PFSK-1 (cell line): ENCODE measurements around the gene VPS37C.

Source experiments
- FOXP2 ChIP-seq: optimal IDR thresholded peaks from 2 replicates; pipeline ENCODE3; 2011; ENCODE audit warnings: borderline replicate concordance, control low read depth, inconsistent platforms; ENCODE audit not compliant: insufficient read depth; ENCODE audit errors: extremely low read length, extremely low read depth
- POLR2AphosphoS5 ChIP-seq: IDR thresholded peaks from 2 replicates; pipeline ENCODE4 v1.6.1; 2012; ENCODE audit warnings: low read depth, mild to moderate bottlenecking, control low read depth, low read length, moderate library complexity
- REST ChIP-seq, 2 experiments: IDR thresholded peaks; 2 replicates each; pipeline versions ENCODE4 v1.6.1 to v1.8.0; 2011 to 2012; ENCODE audit warnings: low read depth in 2 of 2, low read length in 2 of 2, control low read depth in 1 of 2, inconsistent platforms in 1 of 2, mild to moderate bottlenecking in 1 of 2, moderate library complexity in 1 of 2; ENCODE audit not compliant: insufficient read depth in 1 of 2
- SIN3A ChIP-seq: IDR thresholded peaks from 2 replicates; pipeline ENCODE4 v1.6.1; 2012; ENCODE audit warnings: mild to moderate bottlenecking, low read length, moderate library complexity, borderline replicate concordance; ENCODE audit not compliant: insufficient read depth
- TAF1 ChIP-seq: IDR thresholded peaks from 2 replicates; pipeline ENCODE4 v1.6.1; 2012; ENCODE audit warnings: low read length, control low read depth, borderline replicate concordance; ENCODE audit not compliant: insufficient read depth

Gene VPS37C

GRCh38 chr11:61112575-61112974, 48.7 kb downstream of the VPS37C start:
- TF ChIP-seq TAF1: no peak
- TF ChIP-seq REST (IDR thresholded peaks at IDR 0.05; ENCODE audit: insufficient read depth in 1 of 2, low read depth in 2 of 2, low read length in 2 of 2): no peak
- TF ChIP-seq FOXP2: no peak
- TF ChIP-seq POLR2AphosphoS5: no peak
- TF ChIP-seq SIN3A: no peak

GRCh38 chr11:61111786-61112517, 49.3 kb downstream of the VPS37C start:
- TF ChIP-seq SIN3A (no peak), TAF1 (no peak), FOXP2 (no peak), POLR2AphosphoS5 (no peak), REST (IDR thresholded peaks at IDR 0.05; ENCODE audit: insufficient read depth in 1 of 2, low read depth in 2 of 2, low read length in 2 of 2) (no peak)

- TF ChIP-seq TAF1: no peak
- no peak for TF ChIP-seq REST (IDR thresholded peaks at IDR 0.05; ENCODE audit: insufficient read depth in 1 of 2, low read depth in 2 of 2, low read length in 2 of 2)
- no peak for TF ChIP-seq POLR2AphosphoS5
- TF ChIP-seq SIN3A: no peak
- no peak for TF ChIP-seq FOXP2
Observed at GRCh38 chr11:61111050-61111435, 50.2 kb downstream of the VPS37C start.

- TF ChIP-seq SIN3A (no peak), REST (IDR thresholded peaks at IDR 0.05; ENCODE audit: insufficient read depth in 1 of 2, low read depth in 2 of 2, low read length in 2 of 2) (no peak), TAF1 (no peak), POLR2AphosphoS5 (no peak), FOXP2 (no peak)
Observed at GRCh38 chr11:61110255-61111049, 50.8 kb downstream of the VPS37C start.
